T-helper 1 cell treated with Interleukin-12 subunit alpha and Interleukin-12 subunit beta and Interleukin-4 antibody, amounts not matched to agents 30 ng/mL and 1 ng/mL, for 36 hours (primary cell): ENCODE data around the gene CIB1. TPM values are rescaled to one million over a fixed set of nuclear protein-coding genes. Genes with fewer than 3 reads are reported as not detected.

Source experiments
- total RNA-seq: library from RNA; stranded (reverse); gene quantifications from 2 replicates; pipeline ENCODE4 v1.2.3, GENCODE V29; 2022

CIB1 gene
- total RNA-seq, 1 donor from 2014 or later: 124 TPM

Other genes starting within 250 kb of the CIB1 start
- gene ZNF710, start 232.6 kb downstream of the CIB1 start, total RNA-seq: 29.2 and 31.6 TPM in 2 replicates
- 196 TPM in 2 replicates for gene IDH2, start 131.5 kb downstream of the CIB1 start, total RNA-seq
- 27.5 and 30.7 TPM in 2 replicates for gene SEMA4B, start 32.6 kb downstream of the CIB1 start, total RNA-seq
- 17.9 and 19.3 TPM in 2 replicates for gene GDPGP1, start 268 bp upstream of the CIB1 start, total RNA-seq
- 0.61 and 1.4 TPM in 2 replicates for gene TTLL13, start 15.6 kb upstream of the CIB1 start, total RNA-seq
- gene NGRN, start 31.7 kb upstream of the CIB1 start, total RNA-seq: 32.7 and 34.7 TPM in 2 replicates
- 1.2 and 3.0 TPM in 2 replicates for gene ZNF774, start 118.3 kb upstream of the CIB1 start, total RNA-seq
- gene IQGAP1, start 154.3 kb upstream of the CIB1 start, total RNA-seq: 196 TPM in 2 replicates